Sigmoid colon (tissue), 3 donors: ENCODE results near the gene ADCY7.

ENCODE experiments used
- CTCF ChIP-seq, 4 experiments: fragments of 450-650 bp in 3 of 4; fragments of 200-600 bp in 1 of 4; IDR thresholded peaks; one replicate each; pipeline ENCODE4 v1.5.1; 2016 to 2019; ENCODE audit warnings: antibody characterized with exemption in 4 of 4, mild to moderate bottlenecking in 3 of 4, moderate library complexity in 2 of 4
- POLR2A ChIP-seq, 2 donors: fragments of 450-650 bp; IDR thresholded peaks; one replicate each; pipeline ENCODE4 v1.6.1; 2016; ENCODE audit warnings: antibody characterized with exemption in 2 of 2, mild to moderate bottlenecking in 2 of 2, moderate library complexity in 2 of 2

- no peak for TF ChIP-seq CTCF (IDR thresholded peaks at IDR 0.05)
- TF ChIP-seq POLR2A (IDR thresholded peaks at IDR 0.05) = no peak
These were observed 1.3 kb downstream of the ADCY7 start for GRCh38 chr16:50267651-50268050.
